GM13977 (cell line): ENCODE data around the gene MUC5B.

ENCODE experiments used
- DNase-seq: peaks from one replicate; pipeline ENCODE4 v3.0.0; 2012; ENCODE audit warnings: low spot score
- in situ Hi-C: fragments of 300-500 bp; cut with MboI; formaldehyde crosslinking; loops from one replicate; pipeline ENCODE4 v1.12.0; 2022; ENCODE audit warnings: low sequenced_read_pairs, low pct_unique_long_range_greater_than_20kb, mixed read lengths, inconsistent platforms; ENCODE audit not compliant: unreplicated experiment
- TF ChIP-seq, protein P1 (sequence below): IDR thresholded peaks from 2 replicates; pipeline ENCODE4 v1.5.1; 2012; ENCODE audit warnings: mild to moderate bottlenecking, control low read depth; ENCODE audit not compliant: insufficient read depth; ENCODE audit errors: extremely low read depth, missing control alignments

Gene MUC5B

GRCh38 chr11:1219446-1219833 lies 3.4 kb upstream of the MUC5B start:
- in situ Hi-C loops, result no loop called here
- DNase-seq, result no peak
- TF ChIP-seq, protein P1, sequence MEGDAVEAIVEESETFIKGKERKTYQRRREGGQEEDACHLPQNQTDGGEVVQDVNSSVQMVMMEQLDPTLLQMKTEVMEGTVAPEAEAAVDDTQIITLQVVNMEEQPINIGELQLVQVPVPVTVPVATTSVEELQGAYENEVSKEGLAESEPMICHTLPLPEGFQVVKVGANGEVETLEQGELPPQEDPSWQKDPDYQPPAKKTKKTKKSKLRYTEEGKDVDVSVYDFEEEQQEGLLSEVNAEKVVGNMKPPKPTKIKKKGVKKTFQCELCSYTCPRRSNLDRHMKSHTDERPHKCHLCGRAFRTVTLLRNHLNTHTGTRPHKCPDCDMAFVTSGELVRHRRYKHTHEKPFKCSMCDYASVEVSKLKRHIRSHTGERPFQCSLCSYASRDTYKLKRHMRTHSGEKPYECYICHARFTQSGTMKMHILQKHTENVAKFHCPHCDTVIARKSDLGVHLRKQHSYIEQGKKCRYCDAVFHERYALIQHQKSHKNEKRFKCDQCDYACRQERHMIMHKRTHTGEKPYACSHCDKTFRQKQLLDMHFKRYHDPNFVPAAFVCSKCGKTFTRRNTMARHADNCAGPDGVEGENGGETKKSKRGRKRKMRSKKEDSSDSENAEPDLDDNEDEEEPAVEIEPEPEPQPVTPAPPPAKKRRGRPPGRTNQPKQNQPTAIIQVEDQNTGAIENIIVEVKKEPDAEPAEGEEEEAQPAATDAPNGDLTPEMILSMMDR, result no peak

DNA sequence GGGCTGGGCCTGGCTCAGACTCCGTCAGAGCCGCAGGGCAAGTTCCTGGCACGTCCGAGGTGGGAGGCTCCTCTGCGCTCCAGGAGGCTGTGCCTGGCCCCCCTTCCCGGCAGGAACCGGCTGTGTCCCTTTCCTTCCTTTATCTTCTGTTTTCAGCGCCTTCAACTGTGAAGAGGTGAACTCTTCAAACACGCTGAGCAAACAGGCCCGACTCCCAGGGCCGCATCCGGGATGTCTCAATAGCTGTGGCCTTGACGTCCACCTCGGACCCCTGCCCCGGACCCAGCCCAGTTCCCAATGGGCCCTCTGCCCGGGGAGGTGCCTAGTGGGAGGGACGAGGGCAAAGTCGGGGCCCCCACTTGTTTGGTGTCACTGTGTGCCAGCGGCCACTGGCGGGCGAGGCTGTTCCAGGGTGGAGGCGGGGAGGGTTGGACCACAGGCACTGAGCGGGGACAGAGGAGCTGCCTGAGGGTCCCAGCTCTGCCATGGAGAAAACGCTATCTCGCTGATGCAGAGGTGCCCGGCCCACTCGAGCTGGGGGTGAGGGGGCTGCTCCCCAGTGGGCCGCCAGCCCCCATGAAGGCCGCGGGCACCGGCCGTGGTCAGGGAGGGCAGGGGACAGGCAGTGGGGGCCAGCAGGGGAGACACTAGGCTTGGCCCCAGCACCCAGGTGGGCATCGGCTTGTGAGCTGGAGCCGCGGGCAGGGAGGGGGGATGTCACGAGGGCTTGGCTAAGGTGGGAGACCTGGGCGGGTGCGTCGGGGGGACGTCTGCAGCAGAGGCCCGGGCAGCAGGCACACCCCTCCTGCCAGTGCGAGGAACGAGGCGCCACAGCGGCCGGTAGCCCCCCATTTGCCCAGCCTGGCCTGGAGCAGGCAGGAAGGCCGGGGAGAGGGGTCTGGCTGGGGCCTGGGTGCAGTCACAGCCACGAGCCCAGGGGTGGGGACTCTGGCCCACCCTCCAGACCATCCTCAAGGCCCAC lies 2.7 kb upstream of the MUC5B start:
- no peak for DNase-seq
- TF ChIP-seq, protein P1, result no peak
- in situ Hi-C loops, result no loop called here

DNA sequence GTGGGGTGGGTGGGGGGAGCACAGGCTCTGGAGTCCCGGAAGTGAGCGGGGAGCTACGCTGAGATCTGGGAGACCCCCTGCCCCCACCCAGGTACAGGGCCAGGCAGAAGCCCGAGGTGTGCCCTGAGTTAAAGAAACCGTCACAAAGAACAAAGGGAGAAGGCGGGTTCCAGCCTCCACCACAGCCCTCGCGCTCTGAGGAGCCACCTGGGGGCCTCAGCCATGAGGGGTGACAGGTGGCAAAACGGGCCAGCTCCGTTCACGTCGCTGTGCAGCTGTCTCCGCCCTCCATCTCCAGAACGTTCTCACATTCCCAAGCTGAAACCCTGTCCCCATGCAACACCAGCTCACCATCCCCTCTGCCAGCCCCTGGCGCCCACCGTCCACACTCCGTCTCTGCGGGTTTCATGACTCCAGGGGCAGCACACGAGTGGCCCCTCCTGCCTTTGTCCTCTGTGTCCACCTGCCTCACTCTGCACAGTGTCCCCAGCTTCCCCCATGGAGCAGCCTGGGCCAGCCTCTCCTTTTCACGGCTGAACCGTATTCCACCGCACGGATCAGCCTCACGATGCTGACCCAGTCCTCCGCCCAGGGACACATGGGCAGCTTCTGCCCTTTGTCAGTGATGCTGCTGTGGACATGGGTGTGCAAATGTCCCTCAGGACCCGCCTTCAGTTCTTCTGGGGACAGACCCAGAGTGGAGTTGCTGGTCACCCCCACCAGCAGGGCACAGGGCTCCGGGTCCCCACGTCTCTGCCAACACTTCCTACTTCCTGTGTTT lies 1.7 kb upstream of the MUC5B start:
- DNase-seq, result no peak
- TF ChIP-seq, protein P1, result no peak
- in situ Hi-C loops, result no loop called here

DNA sequence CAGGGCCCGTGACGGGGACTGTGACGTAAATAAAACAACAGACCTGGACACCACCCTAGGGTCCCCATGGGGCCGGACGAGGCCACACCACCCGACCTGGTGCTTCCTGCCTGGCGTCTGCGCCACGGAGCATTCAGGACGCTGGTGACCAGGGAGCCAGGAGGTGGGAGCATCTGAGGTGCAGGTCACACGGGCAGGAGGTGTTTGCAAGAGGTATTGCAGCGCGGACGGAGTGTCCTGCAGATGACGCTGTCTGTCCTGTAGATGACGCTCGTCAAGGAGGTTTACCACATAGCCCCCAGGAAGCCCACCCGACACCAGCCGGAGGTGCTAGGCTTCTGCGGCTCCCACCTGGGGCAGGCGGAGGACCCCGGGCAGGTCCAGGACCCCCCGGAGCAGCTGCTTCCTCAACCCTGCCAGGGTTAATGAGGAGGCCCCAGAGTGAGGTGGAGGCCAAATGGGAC lies 986 bp upstream of the MUC5B start:
- TF ChIP-seq, protein P1, result no peak
- no peak for DNase-seq
- in situ Hi-C loops, result no loop called here

- TF ChIP-seq, protein P1, result no peak
- no peak for DNase-seq
- in situ Hi-C loops, result no loop called here
Measured at GRCh38 chr11:1223346-1224110, 662 bp downstream of the MUC5B start.

- in situ Hi-C loops, result no loop called here
Measured at GRCh38 chr11:1224111-1224490, 1.2 kb downstream of the MUC5B start.

More at GRCh38 chr11:1224111-1224490, 1.2 kb downstream of the MUC5B start:
- TF ChIP-seq, protein P1, result no peak
- no peak for DNase-seq
